Heart right ventricle (tissue), 16 donors: ENCODE data around the gene FAM83G. TPM values are rescaled to one million over a fixed set of nuclear protein-coding genes. Genes with fewer than 3 reads are reported as not detected.

Experiments used
- ATAC-seq, 8 donors: fragments of 200-7000 bp; cut with Tn5 transposase; one replicate each; pipeline ENCODE4 v1.9.1; 2020; ENCODE audit warnings: mild to moderate bottlenecking in 8 of 8, moderate library complexity in 8 of 8, moderate number of reproducible peaks in 1 of 8
- DNase-seq, 2 donors: peaks; one replicate each; pipeline ENCODE4 v3.0.0-alpha.2; 2020
- H3K27ac ChIP-seq, 10 donors: fragments of 200-600 bp; sonication (generic) in 2 of 10; one replicate each; pipeline versions ENCODE4 v1.5.0 to v1.8.0; 2020 to 2022; ENCODE audit warnings: mild to moderate bottlenecking in 3 of 10
- H3K27me3 ChIP-seq, 7 donors: fragments of 200-600 bp; one replicate each; pipeline ENCODE4 v1.8.0; 2021 to 2022; ENCODE audit warnings: mild to moderate bottlenecking in 2 of 7
- H3K36me3 ChIP-seq, 9 donors: fragments of 200-600 bp; sonication (generic) in 1 of 9; one replicate each; pipeline versions ENCODE4 v1.5.0 to v1.8.0; 2020 to 2022; ENCODE audit warnings: mild to moderate bottlenecking in 2 of 9
- H3K4me1 ChIP-seq, 9 donors: fragments of 200-600 bp; sonication (generic) in 1 of 9; one replicate each; pipeline versions ENCODE4 v1.5.0 to v1.8.0; 2020 to 2022; ENCODE audit warnings: mild to moderate bottlenecking in 4 of 9
- H3K4me3 ChIP-seq, 10 donors: fragments of 200-600 bp; sonication (generic) in 2 of 10; one replicate each; pipeline versions ENCODE4 v1.5.0 to v1.8.0; 2020 to 2022; ENCODE audit warnings: mild to moderate bottlenecking in 7 of 10, moderate library complexity in 2 of 10
- H3K9me3 ChIP-seq, 11 donors: fragments of 200-600 bp in 10 of 11; sonication (generic) in 2 of 11; one replicate each; pipeline versions ENCODE4 v1.5.0 to v1.8.0; 2013 to 2022; ENCODE audit warnings: mild to moderate bottlenecking in 2 of 11, control low read depth in 1 of 11, moderate library complexity in 1 of 11
- CTCF ChIP-seq, 9 donors: fragments of 200-600 bp; sonication (generic) in 2 of 9; IDR thresholded peaks; one replicate each; pipeline versions ENCODE4 v1.5.0 to v1.8.0; 2021 to 2022; ENCODE audit warnings: antibody characterized with exemption in 9 of 9, mild to moderate bottlenecking in 5 of 9, moderate library complexity in 1 of 9
- WGBS, 2 donors: extraction: QIAGEN DNeasy Blood & Tissue Kit; methylation state at CpG; one replicate each; pipeline ENCODE4 v1.1.7; 2013; ENCODE audit warnings: inconsistent platforms in 1 of 2; 5-methylcytosine and 5-hydroxymethylcytosine counted together
- intact Hi-C, 10 donors: fragments of 100-400 bp; cut with DNase I; formaldehyde crosslinking; loops; one replicate each; pipeline versions ENCODE4 v1.11.1 to v1.14.2; 2022
- polyA plus RNA-seq, 2 donors: library from polyadenylated mRNA; stranded (reverse); fragments of 200-250 nt; gene quantifications; one replicate each; pipeline ENCODE4 v1.2.3, GENCODE V29; 2013
- total RNA-seq, 10 donors: library from RNA; stranded (reverse); fragmentation: NEBNext Ultra II Directional in 3 of 10; extraction: Animal tissue kit (Norgen Biotek cat#: 25700) in 3 of 10; gene quantifications; one replicate each; pipeline versions ENCODE4 v1.2.1 to v1.2.4, GENCODE V29; 2021 to 2023
- donor health status: Arrhythmogenic right ventricular cardiomyopathy.
- donor health status: ischemic (EF 13 %, LVEDD 7.1; RV severe dilation, severe dysfunction).
- donor health status: healthy with polysubstance abuse.
- donor health status: DM: no; HTN: yes; CAD: no.
- donor health status: DM: no; HTN: no; CAD: no.
- donor health status: ischemic (EF 25% LVEDD 6.9; RV normal size, moderate dysfunction).
- donor health status: ischemic (EF 25% LVEDD 5.7; RV mildly dilated, moderate dysfunction).
- donor health status: healthy.
- donor health status: DM: yes; HTN: yes; CAD: no.
- donor health status: Ischemic cardiomyopathy.
- donor health status: ischemic (EF 35%, LVEDD 5.7; RV mildly dilated, moderate dysfunction).
- donor health status: nonischemic (EF 11% LVEDD 7.7; RV severe dilation, severe dysfunction).
- donor health status: DM: yes; HTN: yes; CAD: no.
- donor health status: PGD.
- donor health status: ischemic (EF 29% LVEDD 5.4; RV normal size, mild dysfunction).
- donor health status: nonischemic (EF 23%, LVEDD 6.1; RV moderate dilation, normal function).

FAM83G gene
- total and polyA plus RNA-seq, 12 donors = 0.96 to 5.5 (median 1.7) TPM

DNA sequence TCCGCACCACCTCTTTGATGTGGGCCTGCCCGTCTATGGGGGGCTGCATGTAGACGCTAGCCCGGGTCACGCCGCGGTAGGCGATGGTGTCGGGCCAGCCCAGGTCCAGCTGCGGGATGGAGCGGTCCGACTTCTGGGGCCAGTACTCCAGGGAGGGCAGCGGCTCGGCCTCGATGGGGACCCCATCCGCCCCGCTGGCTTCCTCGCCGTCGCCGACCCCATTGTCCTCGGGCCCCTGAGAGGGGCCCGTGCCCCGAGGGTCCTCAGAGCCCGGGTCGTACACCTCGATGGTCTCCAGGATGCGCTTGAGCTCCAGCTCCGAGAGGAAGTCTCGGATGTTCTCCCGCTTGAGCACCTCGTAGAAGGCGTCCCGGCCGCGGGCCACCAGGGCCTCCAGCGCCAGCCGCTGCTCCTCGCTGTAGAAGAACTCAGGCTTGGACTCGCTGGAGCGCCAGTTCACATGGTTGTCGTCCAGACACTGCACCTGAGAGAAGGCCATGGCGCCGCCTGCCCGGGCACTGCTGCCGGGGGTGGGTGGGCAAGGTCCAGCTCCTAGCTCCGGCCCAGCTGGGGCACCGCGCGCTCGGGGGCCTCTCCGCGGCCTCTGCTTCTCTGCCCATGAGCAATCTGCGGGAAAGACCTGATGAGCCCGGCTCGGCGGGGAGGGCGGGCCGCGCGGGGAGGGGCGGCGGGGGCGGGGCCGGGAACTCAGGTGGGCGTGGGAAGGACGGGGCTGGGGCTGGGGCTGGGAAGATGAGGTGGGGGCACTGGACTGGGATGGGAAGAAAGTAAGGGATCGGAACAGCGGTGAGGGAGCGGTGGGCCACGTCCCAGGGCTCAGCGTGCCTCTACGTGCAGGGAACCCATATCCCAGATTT, 782 bp downstream of the FAM83G start:
- WGBS, 2 donors = 24 to 26% methylated on average over 73 of the region's 73 CpGs
- H3K4me3 ChIP-seq = peak overlapping the region; percentile 14 to 62 (median 55)
- no peak for TF ChIP-seq CTCF (IDR thresholded peaks at IDR 0.05)
- ATAC-seq (peak in 5 of 8 donors; percentile 11 to 37 (median 16)), DNase-seq (no peak)
- intact Hi-C loops = no loop called here
- peaks cover 0 to 12% (median 0%) of the 10 kb centered on the region in 11 donors for H3K9me3 ChIP-seq
- H3K27me3 ChIP-seq = peaks cover 0 to 14% (median 0%) of the 10 kb centered on the region in 7 donors
- peak overlapping the region in 1 of 10 donors; percentile 71 for H3K27ac ChIP-seq
- no peaks in the 10 kb centered on the region for H3K36me3 ChIP-seq
- H3K4me1 ChIP-seq = peaks cover 0 to 33% (median 10%) of the 10 kb centered on the region in 9 donors

GRCh38 chr17:19002805-19003542, 1.6 kb downstream of the FAM83G start:
- DNase-seq (no peak), ATAC-seq (no peak)
- WGBS, 2 donors = 88 to 93% methylated on average over 11 of the region's 11 CpGs
- no peaks in the 10 kb centered on the region for H3K36me3 ChIP-seq
- peaks cover 0 to 33% (median 10%) of the 10 kb centered on the region in 9 donors for H3K4me1 ChIP-seq
- no peak overlapping the region for H3K4me3 ChIP-seq
- no peak for TF ChIP-seq CTCF (IDR thresholded peaks at IDR 0.05)
- intact Hi-C loops = no loop called here
- peaks cover 0 to 12% (median 0%) of the 10 kb centered on the region in 11 donors for H3K9me3 ChIP-seq
- peaks cover 0 to 14% (median 0%) of the 10 kb centered on the region in 7 donors for H3K27me3 ChIP-seq
- no peak overlapping the region for H3K27ac ChIP-seq

- no peak for TF ChIP-seq CTCF (IDR thresholded peaks at IDR 0.05)
- ATAC-seq (no peak), DNase-seq (no peak)
- Histone ChIP-seq H3K4me1 (peaks cover 0 to 33% (median 10%) of the 10 kb centered on the region in 9 donors), H3K4me3 (no peak overlapping the region), H3K27me3 (peaks cover 0 to 14% (median 0%) of the 10 kb centered on the region in 7 donors), H3K9me3 (peaks cover 0 to 10% (median 0%) of the 10 kb centered on the region in 11 donors), H3K36me3 (no peaks in the 10 kb centered on the region), H3K27ac (no peak overlapping the region)
- intact Hi-C loops = no loop called here
- 73 to 84% methylated on average over 7 of the region's 7 CpGs for WGBS, 2 donors
Observed at GRCh38 chr17:19001907-19002590, 2.5 kb downstream of the FAM83G start.
